Endothelial cell of umbilical vein (primary cell): ENCODE data around the gene COX18. TPM values are rescaled to one million over a fixed set of nuclear protein-coding genes. Genes with fewer than 3 reads are reported as not detected.

Experiments used
- BruUV-seq: library from RNA; stranded (reverse); fragments of 400-500 nt; replicated peaks from 2 replicates; lab custom pipeline; 2021; lab: Mats Ljungman, UMichigan
- CTCF ChIA-PET: fragments of 300-600, 350-600 bp; sonication (Branson Sonifier 250); formaldehyde crosslinking; loops from one replicate; lab custom pipeline; 2021; ENCODE audit warnings: antibody characterized with exemption, inconsistent platforms; lab: Charles Lee
- POLR2A ChIA-PET: fragments of 300-600, 350-600 bp; sonication (Branson Sonifier 250); formaldehyde crosslinking; loops from one replicate; lab custom pipeline; 2021; ENCODE audit warnings: antibody characterized with exemption, inconsistent platforms; lab: Charles Lee
- DNase-seq: peaks from one replicate; pipeline ENCODE4 v3.0.0-alpha.2; 2011; ENCODE audit warnings: low read depth, low spot score
- FAIRE-seq: peaks from 2 replicates; lab custom pipeline; 2011; peaks lifted over from hg19 to GRCh38; lab: Jason Lieb, UNC
- H2AFZ ChIP-seq: 2 replicates; pipeline ENCODE4 v1.6.0; 2012; ENCODE audit warnings: low read depth, low read length, control low read depth, inconsistent platforms
- H3K27ac ChIP-seq: 2 replicates; pipeline ENCODE4 v1.5.1; 2011; ENCODE audit warnings: low read depth, mild to moderate bottlenecking, control low read depth, low read length, moderate library complexity; ENCODE audit not compliant: insufficient read depth
- H3K27me3 ChIP-seq, 2 experiments: 2 replicates each; pipeline versions ENCODE4 v1.6.0 to v1.6.1; 2011; ENCODE audit warnings: low read length in 2 of 2, mixed read lengths in 1 of 2; ENCODE audit not compliant: control insufficient read depth in 2 of 2, insufficient read depth in 2 of 2
- H3K36me3 ChIP-seq, 2 experiments: 2 replicates in 1 of 2; 3 replicates in 1 of 2; pipeline ENCODE4 v1.5.1; 2011; ENCODE audit warnings: low read length in 2 of 2, mild to moderate bottlenecking in 1 of 2, moderate library complexity in 1 of 2; ENCODE audit not compliant: control insufficient read depth in 2 of 2, insufficient read depth in 2 of 2; ENCODE audit errors: extremely low read depth in 1 of 2
- H3K4me1 ChIP-seq: 3 replicates; pipeline ENCODE4 v1.5.1; 2011; ENCODE audit warnings: mild to moderate bottlenecking, low read length; ENCODE audit not compliant: control insufficient read depth, insufficient read depth; ENCODE audit errors: extremely low read depth
- H3K4me2 ChIP-seq: 2 replicates; pipeline ENCODE4 v1.6.1; 2011; ENCODE audit warnings: low read length, control low read depth, mixed read lengths; ENCODE audit not compliant: insufficient read depth
- H3K4me3 ChIP-seq, 3 experiments: fragments of 200-600 bp in 1 of 3; sonication (generic), shearing (Covaris generic) in 1 of 3; replicated peaks in 1 of 3; 2 replicates each; pipeline ENCODE4 v1.5.1; 2011 to 2016; ENCODE audit warnings: control low read depth in 3 of 3, low read length in 3 of 3, mild to moderate bottlenecking in 2 of 3, inconsistent platforms in 1 of 3, low read depth in 1 of 3, moderate library complexity in 1 of 3; ENCODE audit not compliant: insufficient read depth in 1 of 3
- H3K79me2 ChIP-seq: 2 replicates; pipeline ENCODE4 v1.6.0; 2012; ENCODE audit warnings: low read length, inconsistent platforms; ENCODE audit not compliant: control insufficient read depth, insufficient read depth
- H3K9ac ChIP-seq: replicated peaks from 2 replicates; pipeline ENCODE3; 2011; ENCODE audit warnings: low read length, control low read depth; ENCODE audit not compliant: insufficient read depth; ENCODE audit errors: extremely low read depth
- H3K9me1 ChIP-seq: replicated peaks from 3 replicates; pipeline ENCODE4 v1.6.0; 2011; ENCODE audit warnings: mild to moderate bottlenecking, low read length; ENCODE audit not compliant: control insufficient read depth, insufficient read depth; ENCODE audit errors: extremely low read depth
- H3K9me3 ChIP-seq: replicated peaks from 2 replicates; pipeline ENCODE4 v1.5.1; 2012; ENCODE audit warnings: low read length, inconsistent platforms; ENCODE audit not compliant: control insufficient read depth, insufficient read depth
- H4K20me1 ChIP-seq: replicated peaks from 2 replicates; pipeline ENCODE3; 2011; ENCODE audit warnings: mild to moderate bottlenecking, low read length; ENCODE audit not compliant: control insufficient read depth, insufficient read depth; ENCODE audit errors: extremely low read depth
- CTCF ChIP-seq, 2 donors: IDR thresholded peaks; 1 replicate in 1 of 2; 2 replicates in 1 of 2; pipeline ENCODE4 v1.5.1; 2011; ENCODE audit warnings: low read length in 2 of 2, mild to moderate bottlenecking in 2 of 2, moderate library complexity in 2 of 2, control low read depth in 1 of 2, inconsistent platforms in 1 of 2, low read depth in 1 of 2; ENCODE audit not compliant: insufficient read depth in 1 of 2; ENCODE audit errors: extremely low read depth in 1 of 2
- EZH2 ChIP-seq: IDR thresholded peaks from 2 replicates; pipeline ENCODE4 v1.6.1; 2012; ENCODE audit warnings: borderline replicate concordance, low read depth, mild to moderate bottlenecking, moderate library complexity, low read length, inconsistent platforms; ENCODE audit not compliant: severe bottlenecking
- FOS ChIP-seq: IDR thresholded peaks from 2 replicates; pipeline ENCODE4 v1.6.1; 2011; ENCODE audit warnings: mild to moderate bottlenecking, low read length, moderate library complexity, borderline replicate concordance; ENCODE audit not compliant: insufficient read depth
- GATA2 ChIP-seq: IDR thresholded peaks from 2 replicates; pipeline ENCODE4 v1.7.0; 2011; ENCODE audit warnings: low read depth, mild to moderate bottlenecking, moderate library complexity, mixed read lengths, low read length; ENCODE audit not compliant: insufficient read length, insufficient read depth
- JUN ChIP-seq: IDR thresholded peaks from 2 replicates; pipeline ENCODE4 v1.6.1; 2011; ENCODE audit warnings: borderline replicate concordance, low read depth; ENCODE audit not compliant: insufficient read length, insufficient read depth
- MAX ChIP-seq: IDR thresholded peaks from 2 replicates; pipeline ENCODE4 v1.6.1; 2011; ENCODE audit not compliant: insufficient read depth, insufficient read length
- MYC ChIP-seq: IDR thresholded peaks from one replicate; pipeline ENCODE4 v1.6.1; 2011; ENCODE audit warnings: mild to moderate bottlenecking, low read depth, low read length
- POLR2A ChIP-seq: IDR thresholded peaks from 2 replicates; pipeline ENCODE4 v1.6.1; 2012; ENCODE audit warnings: low read depth, mild to moderate bottlenecking, control low read depth, low read length
- POLR2AphosphoS5 ChIP-seq: IDR thresholded peaks from 2 replicates; pipeline ENCODE4 v1.6.1; 2012; ENCODE audit warnings: low read depth, mild to moderate bottlenecking, control low read depth, low read length, moderate library complexity; ENCODE audit not compliant: insufficient read depth
- dilution Hi-C: fragments of 300-500 bp; cut with MboI; formaldehyde crosslinking; loops from one replicate; pipeline ENCODE4 v1.15.0; 2019; ENCODE audit warnings: low sequenced_read_pairs; ENCODE audit not compliant: extremely low pct_ligation_motif_present
- intact Hi-C: fragments of 100-400 bp; cut with micrococcal nuclease; formaldehyde crosslinking; loops from one replicate; pipeline ENCODE4 v1.10.0; 2022
- polyA plus RNA-seq, 4 experiments: library from polyadenylated mRNA; depleted of rRNA in 3 of 4; stranded (reverse) in 3 of 4; unstranded in 1 of 4; fragments of >200 nt; gene quantifications; 2 replicates each; pipeline versions ENCODE4 v1.2.1 to v1.2.3, GENCODE V29; 2011 to 2012; ENCODE audit warnings: missing spikeins in 1 of 4
- total RNA-seq: library from RNA; stranded (reverse); gene quantifications from 2 replicates; pipeline ENCODE4 v1.2.3, GENCODE V29; 2021

Gene COX18
- total and polyA plus RNA-seq, 2 donors (not counting 3 experiments of a cell fraction or from before 2014, with no cell fraction given), result 11.7 to 13.0 TPM

- Histone ChIP-seq H3K27ac (peak overlapping the region; percentile 16), H3K9me1 (no peaks in the 10 kb centered on the region), H3K4me2 (no peak overlapping the region), H3K9me3 (no peaks in the 10 kb centered on the region), H3K36me3 (peaks cover 10 to 23% of the 10 kb centered on the region in 2 experiments), H3K9ac (no peak overlapping the region), H4K20me1 (no peaks in the 10 kb centered on the region), H2AFZ (no peak overlapping the region), H3K4me3 (no peak overlapping the region), H3K79me2 (no peaks in the 10 kb centered on the region), H3K27me3 (no peaks in the 10 kb centered on the region), H3K4me1 (no peaks in the 10 kb centered on the region)
- POLR2A ChIA-PET, result interaction anchor here (0.6 kb wide), 1 partner anchor 142 kb away, joined by 3 read pairs; no protein-coding TSS in a partner anchor
- FAIRE-seq (peak; percentile 70), DNase-seq (peak; percentile 22)
- CTCF ChIA-PET, result interaction anchor here (1.6 to 1.9 kb wide), 3 partner anchors 10 to 159 kb away, joined by 4 to 8 read pairs (median 7); no protein-coding TSS in a partner anchor
- intact Hi-C loops, result no loop called here
- BruUV-seq, result no TSS peak
- dilution Hi-C loops, result no loop called here
- TF ChIP-seq POLR2A (no peak), FOS (no peak), MAX (no peak), CTCF (IDR thresholded peaks at IDR 0.05; ENCODE audit: extremely low read depth in 1 of 2, insufficient read depth in 1 of 2, low read depth in 1 of 2, low read length in 2 of 2) (no peak), MYC (no peak), EZH2 (no peak), GATA2 (no peak), JUN (no peak), POLR2AphosphoS5 (no peak)
Measured at GRCh38 chr4:73098713-73099112, 29.2 kb upstream of the COX18 start.
